Measurements from ENCODE around the gene ATP9B. TPM values are rescaled to one million over a fixed set of nuclear protein-coding genes. Genes with fewer than 3 reads are reported as not detected.
A peak's percentile ranks its signal among the peaks of the same experiment; 100 is the strongest.

ATP9B gene
- total and polyA plus RNA-seq, 10 of the 15 experiments (the other 5 are each of a cell fraction or from before 2014, with no cell fraction given), result 0.74 to 20.7 (median 12.9) TPM

- Histone ChIP-seq H4K20me1 (ENCODE audit: control insufficient read depth, insufficient read depth) (no peaks in the 10 kb centered on the region), H3K4me2 (ENCODE audit: control insufficient read depth, insufficient read depth) (no peak overlapping the region), H3K4me3 (no peak overlapping the region), H3K27me3 (replicated peaks in 1 of 2; ENCODE audit: control insufficient read depth in 2 of 2, insufficient read depth in 2 of 2, low read length in 1 of 2) (no peaks in the 10 kb centered on the region), H3K4me1 (ENCODE audit: control insufficient read depth, insufficient read depth, low read length) (no peaks in the 10 kb centered on the region), H3K79me2 (ENCODE audit: control insufficient read depth, insufficient read depth, low read length) (no peaks in the 10 kb centered on the region), H3K9ac (ENCODE audit: control insufficient read depth, insufficient read depth, low read length) (no peak overlapping the region), H3K9me3 (replicated peaks; ENCODE audit: control insufficient read depth, insufficient read depth, low read length) (no peaks in the 10 kb centered on the region), H3K36me3 (ENCODE audit: control insufficient read depth in 2 of 2, insufficient read depth in 2 of 2, low read length in 1 of 2) (peaks cover 0 to 1% of the 10 kb centered on the region in 2 experiments; a peak in 3 of 4 replicates), H2AFZ (ENCODE audit: control insufficient read depth, low read depth, low read length) (no peak overlapping the region), H3K27ac (ENCODE audit: control insufficient read depth, insufficient read depth) (no peak overlapping the region)
- peak; percentile 56 for ATAC-seq
- in situ Hi-C loops (cut with MboI) (no loop called here), intact Hi-C loops (cut with micrococcal nuclease; ENCODE audit: unreplicated experiment) (no loop called here)
- no TSS peak for BruUV-seq (replicated peaks)
- peak; percentile 95 for FAIRE-seq
- peak; percentile 60 for TF ChIP-seq MTA2 (IDR thresholded peaks at IDR 0.05; ENCODE audit: low read depth)
- TF ChIP-seq PBX3 (IDR thresholded peaks at IDR 0.05; ENCODE audit: insufficient replicate concordance, low read depth, low read length), result peak; percentile 35
- TF ChIP-seq RUNX3 (IDR thresholded peaks at IDR 0.05; ENCODE audit: low read length), result peak; percentile 22; the same call in 1 of the 2 replicates
- no peak for TF ChIP-seq PML (IDR thresholded peaks at IDR 0.05; ENCODE audit: low read length)
- TF ChIP-seq PKNOX1 (IDR thresholded peaks at IDR 0.05), result peak; percentile 85
- no peak for TF ChIP-seq RELA (IDR thresholded peaks at IDR 0.05; ENCODE audit: borderline replicate concordance, partially characterized antibody)
- TF ChIP-seq EED (IDR thresholded peaks at IDR 0.05; ENCODE audit: low read depth), result no peak
- peak in 1 of 2 experiments; percentile 38; a peak in 1 of 4 replicates for TF ChIP-seq BHLHE40 (IDR thresholded peaks at IDR 0.05; ENCODE audit: borderline replicate concordance in 1 of 2, low read depth in 2 of 2, low read length in 1 of 2)
- TF ChIP-seq ZNF592 (IDR thresholded peaks at IDR 0.05), result no peak
- TF ChIP-seq ZSCAN29 (IDR thresholded peaks at IDR 0.05), result no peak
- TF ChIP-seq HDAC2 (IDR thresholded peaks at IDR 0.05), result no peak
- TF ChIP-seq RAD51 (IDR thresholded peaks at IDR 0.05), result peak; percentile 61
- TF ChIP-seq SIN3A (IDR thresholded peaks at IDR 0.05; ENCODE audit: low read depth, low read length), result no peak
- ChIA-PET CTCF (no interaction called here), RAD21 (ENCODE audit: unreplicated experiment) (no interaction called here), POLR2A (interaction anchor here (1.1 kb wide), 1 partner anchor 14 kb away, joined by 3 read pairs; no protein-coding TSS in a partner anchor), SMC1A (ENCODE audit: uncharacterized antibody, unreplicated experiment) (no interaction called here)
- DNase-seq (ENCODE audit: low read depth, low spot score), result no peak
- WGBS (ENCODE audit: insufficient coverage, insufficient replicate concordance, low lambda C conversion rate, missing lambda C conversion rate), result 48% methylated on average over 7 of the region's 7 CpGs
Measured at GRCh38 chr18:79200546-79201268, 131.5 kb downstream of the ATP9B start.
